Testis (tissue), 3 donors: ENCODE measurements around the gene SCAMP2. TPM values are rescaled to one million over a fixed set of nuclear protein-coding genes. Genes with fewer than 3 reads are reported as not detected.

Experiments
- DNase-seq: peaks from one replicate; pipeline ENCODE4 v3.0.0-alpha.2; 2019
- H3K27ac ChIP-seq, 2 donors: fragments of 200-600 bp; sonication (generic); one replicate each; pipeline ENCODE4 v1.5.1; 2019
- H3K27me3 ChIP-seq: fragments of 200-600 bp; sonication (generic); one replicate; pipeline ENCODE4 v1.5.1; 2019
- H3K36me3 ChIP-seq: fragments of 200-600 bp; sonication (generic); one replicate; pipeline ENCODE4 v1.5.1; 2017; ENCODE audit warnings: low read depth; ENCODE audit errors: missing control alignments
- H3K4me1 ChIP-seq: fragments of 200-600 bp; sonication (generic); one replicate; pipeline ENCODE4 v1.5.1; 2019
- H3K4me3 ChIP-seq, 2 donors: fragments of 200-600 bp; sonication (generic); one replicate each; pipeline ENCODE4 v1.5.1; 2017 to 2019
- H3K9me3 ChIP-seq: fragments of 200-600 bp; sonication (generic); one replicate; pipeline ENCODE4 v1.5.1; 2017
- POLR2A ChIP-seq: fragments of 450-650 bp; IDR thresholded peaks from one replicate; pipeline ENCODE4 v1.6.1; 2017; ENCODE audit warnings: antibody characterized with exemption, mild to moderate bottlenecking, moderate library complexity
- WGBS, 2 donors: methylation state at CpG; one replicate each; pipeline ENCODE4 v1.1.5; 2018; 5-methylcytosine and 5-hydroxymethylcytosine counted together
- intact Hi-C: fragments of 100-400 bp; cut with DNase I; formaldehyde crosslinking; loops from one replicate; pipeline ENCODE4 v1.15.1; 2023; ENCODE audit warnings: low total_unique reads
- polyA plus RNA-seq: library from polyadenylated mRNA; stranded (reverse); fragments of 350-450 nt; fragmentation: Illumina TruSeq; extraction: RNeasy Lipid Tissue Mini Kit (QIAGEN cat#74804); gene quantifications from one replicate; pipeline ENCODE4 v1.2.3, GENCODE V29; 2014; ENCODE audit warnings: low read depth, low replicate concordance; ENCODE audit not compliant: insufficient read depth
- total RNA-seq, 2 donors: library from RNA; depleted of rRNA; stranded (reverse); fragments of >200 nt; gene quantifications; one replicate each; pipeline ENCODE4 v1.2.3, GENCODE V29; 2016
- TF ChIP-seq, protein P1 (sequence below), 3 experiments: fragments of 450-650 bp in 2 of 3; fragments of 200-600 bp in 1 of 3; sonication (generic) in 1 of 3; IDR thresholded peaks; one replicate each; pipeline ENCODE4 v1.5.1; 2016 to 2019; ENCODE audit warnings: antibody characterized with exemption in 3 of 3, mild to moderate bottlenecking in 2 of 3, moderate library complexity in 1 of 3

SCAMP2 gene
- total and polyA plus RNA-seq, 3 donors from 2014 or later = 94.8 to 130 (median 103) TPM

DNA sequence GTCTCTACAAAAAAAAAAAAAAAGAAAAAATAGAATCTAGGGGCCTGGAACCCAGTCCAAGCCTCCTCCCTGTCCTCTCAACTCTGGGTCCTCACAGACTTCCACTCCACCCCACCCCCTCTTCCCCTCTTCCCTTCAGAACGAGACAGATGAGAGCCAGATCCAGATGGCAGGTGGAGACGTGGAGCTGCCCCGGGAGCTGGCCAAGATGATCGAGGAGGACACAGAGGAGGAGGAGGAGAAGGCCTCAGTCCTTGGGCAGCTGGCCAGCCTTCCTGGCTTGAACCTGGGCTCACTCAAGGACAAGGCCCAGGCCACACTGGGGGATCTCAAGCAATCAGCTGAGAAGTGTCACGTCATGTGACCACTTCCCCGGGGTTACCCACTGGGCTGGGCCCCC, 43.2 kb downstream of the SCAMP2 start:
- DNase-seq = peak; percentile 40
- TF ChIP-seq, protein P1, sequence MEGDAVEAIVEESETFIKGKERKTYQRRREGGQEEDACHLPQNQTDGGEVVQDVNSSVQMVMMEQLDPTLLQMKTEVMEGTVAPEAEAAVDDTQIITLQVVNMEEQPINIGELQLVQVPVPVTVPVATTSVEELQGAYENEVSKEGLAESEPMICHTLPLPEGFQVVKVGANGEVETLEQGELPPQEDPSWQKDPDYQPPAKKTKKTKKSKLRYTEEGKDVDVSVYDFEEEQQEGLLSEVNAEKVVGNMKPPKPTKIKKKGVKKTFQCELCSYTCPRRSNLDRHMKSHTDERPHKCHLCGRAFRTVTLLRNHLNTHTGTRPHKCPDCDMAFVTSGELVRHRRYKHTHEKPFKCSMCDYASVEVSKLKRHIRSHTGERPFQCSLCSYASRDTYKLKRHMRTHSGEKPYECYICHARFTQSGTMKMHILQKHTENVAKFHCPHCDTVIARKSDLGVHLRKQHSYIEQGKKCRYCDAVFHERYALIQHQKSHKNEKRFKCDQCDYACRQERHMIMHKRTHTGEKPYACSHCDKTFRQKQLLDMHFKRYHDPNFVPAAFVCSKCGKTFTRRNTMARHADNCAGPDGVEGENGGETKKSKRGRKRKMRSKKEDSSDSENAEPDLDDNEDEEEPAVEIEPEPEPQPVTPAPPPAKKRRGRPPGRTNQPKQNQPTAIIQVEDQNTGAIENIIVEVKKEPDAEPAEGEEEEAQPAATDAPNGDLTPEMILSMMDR (IDR thresholded peaks at IDR 0.05) = no peak
- TF ChIP-seq POLR2A = no peak
- H3K27me3 ChIP-seq = no peaks in the 10 kb centered on the region
- no peaks in the 10 kb centered on the region for H3K36me3 ChIP-seq
- H3K9me3 ChIP-seq = no peaks in the 10 kb centered on the region
- no peaks in the 10 kb centered on the region for H3K4me1 ChIP-seq
- no peak overlapping the region for H3K4me3 ChIP-seq
- 28 to 61% methylated on average over 6 of the region's 6 CpGs for WGBS, 2 donors
- intact Hi-C loops = no loop called here
- no peak overlapping the region for H3K27ac ChIP-seq

DNA sequence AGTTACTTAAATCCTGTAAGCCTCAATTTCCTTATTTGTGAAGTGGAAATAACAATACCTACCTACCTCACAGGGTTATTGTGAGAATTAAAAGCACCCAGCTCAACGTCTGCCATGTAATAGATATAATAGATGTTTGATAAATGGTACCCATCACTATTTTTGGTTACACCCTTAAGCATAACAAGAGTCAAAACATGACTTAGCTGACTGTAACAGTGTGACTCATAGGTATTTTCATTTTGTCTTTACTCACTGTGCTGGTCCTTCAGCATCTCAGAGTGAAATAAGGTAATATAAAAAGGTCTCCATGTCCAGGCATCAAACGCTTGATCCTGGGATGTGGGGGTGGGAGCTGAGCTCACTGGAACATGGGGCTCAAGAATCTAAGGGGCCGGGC, 43.7 kb downstream of the SCAMP2 start:
- intact Hi-C loops = no loop called here
- no peak for DNase-seq
- no peak for TF ChIP-seq POLR2A
- TF ChIP-seq, protein P1 (IDR thresholded peaks at IDR 0.05) = no peak
- H3K27ac ChIP-seq = no peak overlapping the region
- no peaks in the 10 kb centered on the region for H3K4me1 ChIP-seq
- H3K4me3 ChIP-seq = no peak overlapping the region
- no peaks in the 10 kb centered on the region for H3K9me3 ChIP-seq
- H3K27me3 ChIP-seq = no peaks in the 10 kb centered on the region
- H3K36me3 ChIP-seq = no peaks in the 10 kb centered on the region
- WGBS, 2 donors = 83% methylated on average over 3 of the region's 3 CpGs

- 84 to 86% methylated on average over 5 to 6 of the region's 6 CpGs for WGBS, 2 donors
- DNase-seq = no peak
- Histone ChIP-seq H3K4me1 (no peaks in the 10 kb centered on the region), H3K9me3 (no peaks in the 10 kb centered on the region), H3K4me3 (no peak overlapping the region), H3K36me3 (no peaks in the 10 kb centered on the region), H3K27me3 (no peaks in the 10 kb centered on the region), H3K27ac (no peak overlapping the region)
- TF ChIP-seq, protein P1 (IDR thresholded peaks at IDR 0.05) = no peak
- TF ChIP-seq POLR2A = no peak
- intact Hi-C loops = no loop called here
These were observed 44.3 kb downstream of the SCAMP2 start for GRCh38 chr15:74828835-74829234.

GRCh38 chr15:74827614-74828013, 45.6 kb downstream of the SCAMP2 start:
- H3K27ac ChIP-seq = no peak overlapping the region
- no peak for DNase-seq
- H3K27me3 ChIP-seq = no peaks in the 10 kb centered on the region
- no peak overlapping the region for H3K4me3 ChIP-seq
- H3K36me3 ChIP-seq = no peaks in the 10 kb centered on the region
- WGBS, 2 donors = 70 to 80% methylated on average over 3 to 5 of the region's 5 CpGs
- no peak for TF ChIP-seq POLR2A
- TF ChIP-seq, protein P1 (IDR thresholded peaks at IDR 0.05) = no peak
- H3K4me1 ChIP-seq = no peaks in the 10 kb centered on the region
- no peaks in the 10 kb centered on the region for H3K9me3 ChIP-seq
- intact Hi-C loops = no loop called here

DNA sequence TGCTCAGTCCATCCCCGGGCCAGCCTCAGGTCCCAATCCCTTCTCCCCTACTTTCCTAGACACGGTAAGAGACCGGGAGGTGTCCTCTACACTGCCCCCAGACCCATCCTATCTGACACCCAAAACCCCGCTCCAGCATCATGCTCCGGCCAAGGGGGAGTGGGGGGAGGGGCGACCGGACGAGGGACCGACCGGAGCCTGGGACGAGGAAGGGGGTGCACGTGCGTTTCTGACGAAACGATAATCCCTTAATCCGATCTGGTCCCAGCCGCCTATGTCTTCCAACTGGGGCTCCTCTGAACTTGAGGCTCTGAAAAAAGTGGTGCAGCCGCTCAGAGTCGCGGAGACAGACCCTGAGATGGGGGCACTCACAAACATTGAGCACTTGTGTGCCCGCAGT, 46.2 kb downstream of the SCAMP2 start:
- Histone ChIP-seq H3K4me3 (peak overlapping the region in 1 of 2 donors; percentile 2), H3K27me3 (no peaks in the 10 kb centered on the region), H3K9me3 (no peaks in the 10 kb centered on the region), H3K4me1 (no peaks in the 10 kb centered on the region), H3K36me3 (no peaks in the 10 kb centered on the region), H3K27ac (no peak overlapping the region)
- TF ChIP-seq POLR2A = no peak
- TF ChIP-seq, protein P1 (IDR thresholded peaks at IDR 0.05) = no peak
- DNase-seq = no peak
- intact Hi-C loops = no loop called here
- 9 to 15% methylated on average over 21 of the region's 21 CpGs for WGBS, 2 donors
